Right ventricle myocardium inferior (tissue), 1 donor: ENCODE measurements around the gene CFAP300. TPM values are rescaled to one million over a fixed set of nuclear protein-coding genes. Genes with fewer than 3 reads are reported as not detected.

Source experiments
- ATAC-seq: fragments of 200-7000 bp; cut with Tn5 transposase; one replicate; pipeline ENCODE4 v1.9.1; 2020; ENCODE audit warnings: mild to moderate bottlenecking, moderate library complexity
- DNase-seq: peaks from one replicate; pipeline ENCODE4 v3.0.0; 2021; ENCODE audit errors: missing footprints
- intact Hi-C: fragments of 100-400 bp; cut with DNase I; formaldehyde crosslinking; loops from one replicate; pipeline ENCODE4 v1.11.0; 2022
- total RNA-seq: library from RNA; stranded (reverse); fragmentation: NEBNext Ultra II Directional; extraction: Animal tissue kit (Norgen Biotek cat#: 25700); gene quantifications from one replicate; pipeline ENCODE4 v1.2.1, GENCODE V29; 2021
- donor health status: DM: no; HTN: yes; CAD: no; lungs with severe emphysema.

Gene CFAP300
- total RNA-seq, 1 donor from 2014 or later, result 0.89 TPM

- intact Hi-C loops, result no loop called here
- no peak for ATAC-seq
- DNase-seq, result no peak
These were observed 69.4 kb downstream of the CFAP300 start for GRCh38 chr11:102116453-102117205.

GRCh38 chr11:102117472-102118113 is 70.4 kb downstream of the CFAP300 start:
- no peak for ATAC-seq
- intact Hi-C loops, result no loop called here
- no peak for DNase-seq

GRCh38 chr11:102118937-102119336 is 71.7 kb downstream of the CFAP300 start:
- intact Hi-C loops, result no loop called here
- no peak for DNase-seq
- no peak for ATAC-seq

GRCh38 chr11:102119997-102120396 is 72.8 kb downstream of the CFAP300 start:
- intact Hi-C loops, result no loop called here
- DNase-seq (no peak), ATAC-seq (no peak)

GRCh38 chr11:102120437-102120973 is 73.3 kb downstream of the CFAP300 start:
- ATAC-seq, result no peak
- intact Hi-C loops, result no loop called here
- no peak for DNase-seq

GRCh38 chr11:102121329-102121728 is 74.1 kb downstream of the CFAP300 start:
- intact Hi-C loops, result no loop called here
- ATAC-seq, result no peak
- DNase-seq, result no peak

Other genes with a start within 250 kb of the CFAP300 start
- 1.1 TPM for gene CEP126, start 132.4 kb upstream of the CFAP300 start, total RNA-seq
- gene ANGPTL5, start 130.9 kb upstream of the CFAP300 start, total RNA-seq, result 1.5 TPM
- gene YAP1, start 63.0 kb downstream of the CFAP300 start, total RNA-seq, result 92.9 TPM